Posterior vena cava (tissue), 2 donors: ENCODE measurements around the gene MAP4. TPM values are rescaled to one million over a fixed set of nuclear protein-coding genes. Genes with fewer than 3 reads are reported as not detected.

ENCODE experiments used
- DNase-seq: peaks from one replicate; pipeline ENCODE4 v3.0.0-alpha.2; 2020; ENCODE audit warnings: low spot score
- intact Hi-C, 2 donors: fragments of 100-400 bp; cut with DNase I; formaldehyde crosslinking; loops; one replicate each; pipeline versions ENCODE4 v1.14.1 to v1.14.2; 2022 to 2023
- total RNA-seq, 2 donors: library from RNA; stranded (reverse); fragmentation: NEBNext Ultra II Directional; extraction: Animal tissue kit (Norgen Biotek cat#: 25700); gene quantifications; one replicate each; pipeline ENCODE4 v1.2.1, GENCODE V29; 2021
- donor health status: DM: yes; HTN: yes; CAD: no.
- donor health status: DM: yes; HTN: yes; CAD: no.

Gene MAP4
- total RNA-seq, 2 donors from 2014 or later: 332 to 380 TPM

- intact Hi-C loops: no loop called here
- DNase-seq: no peak
Measured at GRCh38 chr3:47884603-47885002, 131.6 kb downstream of the MAP4 start.

- intact Hi-C loops: no loop called here
- DNase-seq: no peak
Measured at GRCh38 chr3:47882338-47882737, 133.9 kb downstream of the MAP4 start.

GRCh38 chr3:47877719-47878118 is 138.5 kb downstream of the MAP4 start:
- intact Hi-C loops: no loop called here
- DNase-seq: no peak

- no peak for DNase-seq
- intact Hi-C loops: no loop called here
Measured at GRCh38 chr3:47877290-47877689, 138.9 kb downstream of the MAP4 start.

- intact Hi-C loops: no loop called here
Measured at GRCh38 chr3:47874913-47875312, 141.3 kb downstream of the MAP4 start.

GRCh38 chr3:47874438-47874837 is 141.8 kb downstream of the MAP4 start:
- DNase-seq: no peak
- intact Hi-C loops: no loop called here

More at GRCh38 chr3:47874913-47875312, 141.3 kb downstream of the MAP4 start:
- DNase-seq: no peak

- no peak for DNase-seq
- intact Hi-C loops: no loop called here
Measured at GRCh38 chr3:47872916-47873315, 143.3 kb downstream of the MAP4 start.

GRCh38 chr3:47871389-47871788 is 144.8 kb downstream of the MAP4 start:
- intact Hi-C loops: no loop called here
- DNase-seq: no peak

- intact Hi-C loops: no loop called here
- no peak for DNase-seq
Measured at GRCh38 chr3:47870702-47871260, 145.4 kb downstream of the MAP4 start.

GRCh38 chr3:47870156-47870555 is 146.1 kb downstream of the MAP4 start:
- intact Hi-C loops: no loop called here
- no peak for DNase-seq

GRCh38 chr3:47868306-47868705 is 147.9 kb downstream of the MAP4 start:
- intact Hi-C loops: no loop called here
- DNase-seq: no peak

- intact Hi-C loops: no loop called here
- no peak for DNase-seq
Measured at GRCh38 chr3:47867451-47868044, 148.7 kb downstream of the MAP4 start.

- intact Hi-C loops: no loop called here
- no peak for DNase-seq
Measured at GRCh38 chr3:47865192-47865591, 151.0 kb downstream of the MAP4 start.

GRCh38 chr3:47863391-47864128 is 152.7 kb downstream of the MAP4 start:
- DNase-seq: no peak
- intact Hi-C loops: no loop called here

GRCh38 chr3:47859956-47860605 is 156.1 kb downstream of the MAP4 start:
- DNase-seq: no peak
- intact Hi-C loops: no loop called here

GRCh38 chr3:47857151-47857550 is 159.1 kb downstream of the MAP4 start:
- intact Hi-C loops: no loop called here
- DNase-seq: peak; percentile 35

- peak; percentile 84 for DNase-seq
- intact Hi-C loops: no loop called here
Measured at GRCh38 chr3:47856669-47857068, 159.5 kb downstream of the MAP4 start.

GRCh38 chr3:47855461-47856383 is 160.5 kb downstream of the MAP4 start:
- intact Hi-C loops: no loop called here
- DNase-seq: peak; percentile 83

- peak; percentile 77 for DNase-seq
- intact Hi-C loops: no loop called here
Measured at GRCh38 chr3:47854720-47855455, 161.3 kb downstream of the MAP4 start.
